ENCODE results near the gene DFFB. TPM values are rescaled to one million over a fixed set of nuclear protein-coding genes. Genes with fewer than 3 reads are reported as not detected.

The DFFB gene
- total and polyA plus RNA-seq, 2 of the 13 experiments (the other 11 are each of a cell fraction or from before 2014, with no cell fraction given) = 4.6 to 9.3 TPM

GRCh38 chr1:3900969-3901529 is 43.8 kb downstream of the DFFB start (continued):
- TF ChIP-seq ZNF646 (CRISPR knock-in tag; IDR thresholded peaks at IDR 0.05) (no peak), ZBTB39 (CRISPR knock-in tag; IDR thresholded peaks at IDR 0.05) (no peak), FOXM1 (CRISPR knock-in tag; IDR thresholded peaks at IDR 0.05) (no peak), HBP1 (CRISPR knock-in tag; IDR thresholded peaks at IDR 0.05; ENCODE audit: low read depth) (no peak), BCL3 (CRISPR knock-in tag; IDR thresholded peaks at IDR 0.05) (peak; percentile 3; the same call in 1 of the 2 replicates), THAP8 (CRISPR knock-in tag; IDR thresholded peaks at IDR 0.05; ENCODE audit: borderline replicate concordance) (peak; percentile 69; the same call in 1 of the 2 replicates), ZSCAN12 (CRISPR knock-in tag; IDR thresholded peaks at IDR 0.05) (no peak), ATF3 (CRISPR knock-in tag; IDR thresholded peaks at IDR 0.05) (no peak), IRX3 (CRISPR knock-in tag; IDR thresholded peaks at IDR 0.05; ENCODE audit: borderline replicate concordance, low read depth) (no peak), PAX8 (CRISPR knock-in tag; IDR thresholded peaks at IDR 0.05; ENCODE audit: borderline replicate concordance) (peak; percentile 24; the same call in 1 of the 2 replicates), HNRNPK (IDR thresholded peaks at IDR 0.05; ENCODE audit: low read depth, low read length, poor library complexity, severe bottlenecking) (no peak), NAIF1 (CRISPR knock-in tag; IDR thresholded peaks at IDR 0.05; ENCODE audit: borderline replicate concordance) (no peak), ZNF629 (CRISPR knock-in tag; conservative IDR thresholded peaks at IDR 0.05) (no peak), CCAR2 (optimal IDR thresholded peaks at IDR 0.05; ENCODE audit: low read depth, low read length) (no peak), NKX3-1 (CRISPR knock-in tag; IDR thresholded peaks at IDR 0.05) (no peak; the same call in 1 of the 2 replicates), EZH2 (conservative IDR thresholded peaks at IDR 0.05; ENCODE audit: low read depth, low read length) (no peak)

Measured in HepG2 (cell line).